Right cardiac atrium (tissue), 5 donors: ENCODE data around the gene RHBDL1. TPM values are rescaled to one million over a fixed set of nuclear protein-coding genes. Genes with fewer than 3 reads are reported as not detected.

Experiments
- ATAC-seq, 2 donors: fragments of 200-7000 bp; cut with Tn5 transposase; one replicate each; pipeline versions ENCODE4 v1.8.0 to v1.9.1; 2020; ENCODE audit warnings: moderate library complexity in 2 of 2, mild to moderate bottlenecking in 1 of 2
- DNase-seq, 3 donors: peaks; one replicate each; pipeline ENCODE4 v3.0.0-alpha.2; 2020
- H3K27ac ChIP-seq: one replicate; pipeline ENCODE4 v1.5.1; 2013; ENCODE audit warnings: mild to moderate bottlenecking, low read length, control low read depth, moderate library complexity
- H3K27me3 ChIP-seq: one replicate; pipeline ENCODE4 v1.6.1; 2013; ENCODE audit not compliant: control insufficient read depth, insufficient read depth
- H3K4me1 ChIP-seq: one replicate; pipeline ENCODE4 v1.6.1; 2013; ENCODE audit warnings: low read length; ENCODE audit not compliant: control insufficient read depth, insufficient read depth
- H3K4me3 ChIP-seq: one replicate; pipeline ENCODE4 v1.5.1; 2013; ENCODE audit warnings: low read length, control low read depth
- H3K9me3 ChIP-seq: one replicate; pipeline ENCODE4 v1.6.1; 2013; ENCODE audit warnings: low read length; ENCODE audit not compliant: control insufficient read depth
- WGBS: extraction: QIAGEN DNeasy Blood & Tissue Kit; methylation state at CpG from one replicate; pipeline ENCODE4 v1.1.7; 2013; 5-methylcytosine and 5-hydroxymethylcytosine counted together
- intact Hi-C, 4 donors: fragments of 100-400 bp; cut with DNase I; formaldehyde crosslinking; loops; one replicate each; pipeline versions ENCODE4 v1.11.0 to v1.14.0; 2022 to 2023
- long read RNA-seq, 4 donors: library from polyadenylated mRNA; unstranded; transcript quantifications; one replicate each; pipeline ENCODE4 v2.0.0, GENCODE V29; 2020 to 2021
- polyA plus RNA-seq: library from polyadenylated mRNA; stranded (reverse); fragments of 200-250 nt; gene quantifications from one replicate; pipeline ENCODE4 v1.2.3, GENCODE V29; 2013
- total RNA-seq, 4 donors: library from RNA; stranded (reverse); fragmentation: NEBNext Ultra II Directional; extraction: Animal tissue kit (Norgen Biotek cat#: 25700); gene quantifications; one replicate each; pipeline ENCODE4 v1.2.1, GENCODE V29; 2021
- donor health status: healthy with polysubstance abuse.
- donor health status: DM: no; HTN: yes; CAD: no.
- donor health status: DM: no; HTN: no; CAD: no.
- donor health status: DM: no; HTN: yes; CAD: no; lungs with severe emphysema.
- donor health status: DM: yes; HTN: yes; CAD: no.

Gene RHBDL1
- total RNA-seq = 1 to 10 TPM in 3 of 4 donors, under 1 TPM in 1; 0.89 to 2.9 (median 1.7) TPM
- 2.3 TPM for polyA plus RNA-seq
- long read RNA-seq, donor 1, partial matches to known transcripts = 3 of 9 reads
- long read RNA-seq, donor 1, other reads (novel, unspliced or antisense) = 3 of 9 reads
- long read RNA-seq, donor 2, partial matches to known transcripts = 1 of 4 reads
- long read RNA-seq, donor 2, other reads (novel, unspliced or antisense) = 3 of 4 reads
- long read RNA-seq, donor 3, partial matches to known transcripts = 0 of 5 reads
- long read RNA-seq, donor 3, other reads (novel, unspliced or antisense) = 3 of 5 reads
- long read RNA-seq, donor 4, partial matches to known transcripts = 1 of 2 reads
- long read RNA-seq, donor 4, other reads (novel, unspliced or antisense) = 0 of 2 reads

- ATAC-seq (no peak), DNase-seq (peak in 1 of 3 donors; percentile 83)
- intact Hi-C loops = no loop called here
- Histone ChIP-seq H3K4me1 (no peaks in the 10 kb centered on the region), H3K27me3 (no peaks in the 10 kb centered on the region), H3K4me3 (peak within 1 kb of the TSS; percentile 22), H3K27ac (no peak within 1 kb of the TSS), H3K9me3 (no peaks in the 10 kb centered on the region)
- 2% methylated on average over 73 of the region's 73 CpGs for WGBS
Measured at GRCh38 chr16:674968-675883, at the start of gene RHBDL1. Gene RHBDL1 (plus strand): TSS chr16:675671. CDS start chr16:675791, 120 bp downstream.

GRCh38 chr16:625977-626765 lies 49.3 kb upstream of the RHBDL1 start:
- H3K27me3 ChIP-seq = no peaks in the 10 kb centered on the region
- WGBS = 93% methylated on average over 35 of the region's 35 CpGs
- no peak for ATAC-seq
- intact Hi-C loops = no loop called here
- H3K4me1 ChIP-seq = peaks cover 2% of the 10 kb centered on the region
- no peaks in the 10 kb centered on the region for H3K9me3 ChIP-seq
- peak in 1 of 3 donors; percentile 51 for DNase-seq
- H3K4me3 ChIP-seq = no peak overlapping the region
- H3K27ac ChIP-seq = no peak overlapping the region

GRCh38 chr16:626787-627453 lies 48.6 kb upstream of the RHBDL1 start:
- no peak overlapping the region for H3K4me3 ChIP-seq
- H3K27me3 ChIP-seq = no peaks in the 10 kb centered on the region
- intact Hi-C loops = no loop called here
- no peaks in the 10 kb centered on the region for H3K9me3 ChIP-seq
- H3K27ac ChIP-seq = no peak overlapping the region
- DNase-seq (peak in 2 of 3 donors; percentile 45 to 51), ATAC-seq (no peak)
- H3K4me1 ChIP-seq = peaks cover 2% of the 10 kb centered on the region
- WGBS = 90% methylated on average over 29 of the region's 29 CpGs

- no peak for ATAC-seq
- peak in 2 of 3 donors; percentile 79 to 80 for DNase-seq
- H3K4me1 ChIP-seq = no peaks in the 10 kb centered on the region
- H3K9me3 ChIP-seq = no peaks in the 10 kb centered on the region
- 80% methylated on average over 50 of the region's 50 CpGs for WGBS
- no peaks in the 10 kb centered on the region for H3K27me3 ChIP-seq
- intact Hi-C loops = no loop called here
- H3K27ac ChIP-seq = no peak overlapping the region
- H3K4me3 ChIP-seq = no peak overlapping the region
Measured at GRCh38 chr16:627454-628239, 47.8 kb upstream of the RHBDL1 start.

GRCh38 chr16:628321-629061 lies 47.0 kb upstream of the RHBDL1 start:
- no peaks in the 10 kb centered on the region for H3K27me3 ChIP-seq
- no peaks in the 10 kb centered on the region for H3K9me3 ChIP-seq
- no peak overlapping the region for H3K27ac ChIP-seq
- WGBS = 93% methylated on average over 33 of the region's 33 CpGs
- ATAC-seq (no peak), DNase-seq (peak in 2 of 3 donors; percentile 47 to 63)
- intact Hi-C loops = no loop called here
- H3K4me3 ChIP-seq = no peak overlapping the region
- H3K4me1 ChIP-seq = no peaks in the 10 kb centered on the region

GRCh38 chr16:629185-629832 lies 46.2 kb upstream of the RHBDL1 start:
- Histone ChIP-seq H3K4me1 (no peaks in the 10 kb centered on the region), H3K4me3 (no peak overlapping the region), H3K9me3 (no peaks in the 10 kb centered on the region), H3K27ac (no peak overlapping the region), H3K27me3 (no peaks in the 10 kb centered on the region)
- 58% methylated on average over 29 of the region's 29 CpGs for WGBS
- ATAC-seq (peak; percentile 7 to 50), DNase-seq (peak in 2 of 3 donors; percentile 67 to 74)
- intact Hi-C loops = no loop called here

- H3K4me1 ChIP-seq = no peaks in the 10 kb centered on the region
- H3K4me3 ChIP-seq = no peak overlapping the region
- no peaks in the 10 kb centered on the region for H3K27me3 ChIP-seq
- no peaks in the 10 kb centered on the region for H3K9me3 ChIP-seq
- DNase-seq = peak; percentile 70 to 75 (median 73)
- no peak overlapping the region for H3K27ac ChIP-seq
- 33% methylated on average over 11 of the region's 11 CpGs for WGBS
- intact Hi-C loops = no loop called here
- peak; percentile 16 to 72 for ATAC-seq
Measured at GRCh38 chr16:629833-630248, 45.6 kb upstream of the RHBDL1 start.

GRCh38 chr16:630249-630814 lies 45.1 kb upstream of the RHBDL1 start:
- WGBS = 26% methylated on average over 29 of the region's 29 CpGs
- Histone ChIP-seq H3K27ac (no peak overlapping the region), H3K27me3 (no peaks in the 10 kb centered on the region), H3K9me3 (no peaks in the 10 kb centered on the region), H3K4me1 (peaks cover 2% of the 10 kb centered on the region), H3K4me3 (no peak overlapping the region)
- ATAC-seq (peak in 1 of 2 donors; percentile 12), DNase-seq (peak in 1 of 3 donors; percentile 69)
- intact Hi-C loops = no loop called here
